ENCODE measurements around the gene EGFR.
A peak's percentile ranks its signal among the peaks of the same experiment; 100 is the strongest.

DNA sequence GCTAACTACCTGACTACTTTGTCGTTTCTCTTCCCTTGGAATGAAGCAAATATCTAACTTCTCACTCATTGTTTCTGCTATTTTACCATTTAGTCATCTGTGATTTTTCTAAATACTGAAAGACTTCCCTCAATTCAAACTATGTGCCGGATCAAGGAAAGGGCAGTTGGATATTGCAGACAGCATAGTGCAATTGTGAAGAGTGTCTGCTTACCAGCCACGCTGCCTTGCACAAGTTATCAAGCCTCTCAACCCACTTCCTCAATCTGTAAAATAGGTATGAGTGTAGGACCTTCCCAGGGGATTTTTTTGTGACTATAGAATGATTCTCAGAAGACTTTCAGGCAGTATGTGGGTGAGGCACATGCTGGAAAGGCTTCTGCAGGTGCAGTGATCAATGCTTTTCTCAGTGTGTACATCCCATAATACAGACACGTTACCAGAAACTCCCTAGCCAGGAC, 54.3 kb downstream of the EGFR start:
- TF ChIP-seq EP300 (IDR thresholded peaks at IDR 0.05), result 0 out of 5 replicates have a peak, but pooled peaks of 1 of the 2 experiments have one; percentile 16
- TF ChIP-seq HDAC2 (IDR thresholded peaks at IDR 0.05), result no peak
- TF ChIP-seq, protein P1, sequence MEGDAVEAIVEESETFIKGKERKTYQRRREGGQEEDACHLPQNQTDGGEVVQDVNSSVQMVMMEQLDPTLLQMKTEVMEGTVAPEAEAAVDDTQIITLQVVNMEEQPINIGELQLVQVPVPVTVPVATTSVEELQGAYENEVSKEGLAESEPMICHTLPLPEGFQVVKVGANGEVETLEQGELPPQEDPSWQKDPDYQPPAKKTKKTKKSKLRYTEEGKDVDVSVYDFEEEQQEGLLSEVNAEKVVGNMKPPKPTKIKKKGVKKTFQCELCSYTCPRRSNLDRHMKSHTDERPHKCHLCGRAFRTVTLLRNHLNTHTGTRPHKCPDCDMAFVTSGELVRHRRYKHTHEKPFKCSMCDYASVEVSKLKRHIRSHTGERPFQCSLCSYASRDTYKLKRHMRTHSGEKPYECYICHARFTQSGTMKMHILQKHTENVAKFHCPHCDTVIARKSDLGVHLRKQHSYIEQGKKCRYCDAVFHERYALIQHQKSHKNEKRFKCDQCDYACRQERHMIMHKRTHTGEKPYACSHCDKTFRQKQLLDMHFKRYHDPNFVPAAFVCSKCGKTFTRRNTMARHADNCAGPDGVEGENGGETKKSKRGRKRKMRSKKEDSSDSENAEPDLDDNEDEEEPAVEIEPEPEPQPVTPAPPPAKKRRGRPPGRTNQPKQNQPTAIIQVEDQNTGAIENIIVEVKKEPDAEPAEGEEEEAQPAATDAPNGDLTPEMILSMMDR (IDR thresholded peaks at IDR 0.05), result no peak
- no peak for TF ChIP-seq RCOR1 (IDR thresholded peaks at IDR 0.05; ENCODE audit: low read depth, low read length)
- TF ChIP-seq CEBPB (IDR thresholded peaks at IDR 0.05), result peak in 1 of 2 experiments; percentile 21; a peak in 1 of 4 replicates

Measured in A549 (cell line).